ENCODE measurements around the gene KLHL29.

KLHL29 gene

GRCh38 chr2:23476786-23477185, 91.8 kb downstream of the KLHL29 start:
- DNase-seq (ENCODE audit: low read depth in 2 of 2): no peak

GRCh38 chr2:23477392-23477791, 92.4 kb downstream of the KLHL29 start:
- no peak for DNase-seq (ENCODE audit: low read depth in 2 of 2)

- DNase-seq (ENCODE audit: low read depth in 2 of 2): no peak
These were observed 93.3 kb downstream of the KLHL29 start for GRCh38 chr2:23478087-23478932.

- no peak for DNase-seq (ENCODE audit: low read depth in 2 of 2)
These were observed 94.1 kb downstream of the KLHL29 start for GRCh38 chr2:23478933-23479683.

- no peak for DNase-seq (ENCODE audit: low read depth in 2 of 2)
These were observed 96.2 kb downstream of the KLHL29 start for GRCh38 chr2:23480957-23481797.

- DNase-seq (ENCODE audit: low read depth in 2 of 2): no peak
These were observed 97.2 kb downstream of the KLHL29 start for GRCh38 chr2:23482188-23482587.

- no peak for DNase-seq (ENCODE audit: low read depth in 2 of 2)
These were observed 97.6 kb downstream of the KLHL29 start for GRCh38 chr2:23482607-23483006.

- no peak for DNase-seq (ENCODE audit: low read depth in 2 of 2)
These were observed 98.8 kb downstream of the KLHL29 start for GRCh38 chr2:23483791-23484190.

GRCh38 chr2:23484275-23484674, 99.3 kb downstream of the KLHL29 start:
- DNase-seq (ENCODE audit: low read depth in 2 of 2): no peak

GRCh38 chr2:23484767-23485166, 99.8 kb downstream of the KLHL29 start:
- DNase-seq (ENCODE audit: low read depth in 2 of 2): no peak

- DNase-seq (ENCODE audit: low read depth in 2 of 2): no peak
These were observed 100.3 kb downstream of the KLHL29 start for GRCh38 chr2:23485261-23485660.

GRCh38 chr2:23485841-23486683, 101.1 kb downstream of the KLHL29 start:
- DNase-seq (ENCODE audit: low read depth in 2 of 2): no peak

GRCh38 chr2:23486684-23487075, 101.7 kb downstream of the KLHL29 start:
- no peak for DNase-seq (ENCODE audit: low read depth in 2 of 2)

GRCh38 chr2:23487735-23488492, 102.9 kb downstream of the KLHL29 start:
- no peak for DNase-seq (ENCODE audit: low read depth in 2 of 2)

- no peak for DNase-seq (ENCODE audit: low read depth in 2 of 2)
These were observed 103.6 kb downstream of the KLHL29 start for GRCh38 chr2:23488584-23488983.

- DNase-seq (ENCODE audit: low read depth in 2 of 2): no peak
These were observed 104.7 kb downstream of the KLHL29 start for GRCh38 chr2:23489471-23490322.

- no peak for DNase-seq (ENCODE audit: low read depth in 2 of 2)
These were observed 106.8 kb downstream of the KLHL29 start for GRCh38 chr2:23491591-23492336.

GRCh38 chr2:23492337-23492675, 107.3 kb downstream of the KLHL29 start:
- no peak for DNase-seq (ENCODE audit: low read depth in 2 of 2)

- DNase-seq (ENCODE audit: low read depth in 2 of 2): no peak
These were observed 107.9 kb downstream of the KLHL29 start for GRCh38 chr2:23492921-23493320.
